Thyroid gland (tissue), 4 donors: ENCODE data around the gene PRMT7.

Experiments used
- POLR2A ChIP-seq, 2 donors: fragments of 450-650 bp; IDR thresholded peaks; one replicate each; pipeline ENCODE4 v1.6.1; 2017; ENCODE audit warnings: antibody characterized with exemption in 2 of 2, mild to moderate bottlenecking in 2 of 2, moderate library complexity in 1 of 2
- TF ChIP-seq, protein P1 (sequence below), 6 experiments: fragments of 200-600 bp in 3 of 6; fragments of 450-650 bp in 3 of 6; sonication (generic) in 3 of 6; IDR thresholded peaks; one replicate each; pipeline ENCODE4 v1.5.1; 2016 to 2019; ENCODE audit warnings: antibody characterized with exemption in 6 of 6, mild to moderate bottlenecking in 2 of 6, inconsistent platforms in 1 of 6, moderate library complexity in 1 of 6

GRCh38 chr16:68324780-68325357 is 14.1 kb downstream of the PRMT7 start:
- TF ChIP-seq, protein P1, sequence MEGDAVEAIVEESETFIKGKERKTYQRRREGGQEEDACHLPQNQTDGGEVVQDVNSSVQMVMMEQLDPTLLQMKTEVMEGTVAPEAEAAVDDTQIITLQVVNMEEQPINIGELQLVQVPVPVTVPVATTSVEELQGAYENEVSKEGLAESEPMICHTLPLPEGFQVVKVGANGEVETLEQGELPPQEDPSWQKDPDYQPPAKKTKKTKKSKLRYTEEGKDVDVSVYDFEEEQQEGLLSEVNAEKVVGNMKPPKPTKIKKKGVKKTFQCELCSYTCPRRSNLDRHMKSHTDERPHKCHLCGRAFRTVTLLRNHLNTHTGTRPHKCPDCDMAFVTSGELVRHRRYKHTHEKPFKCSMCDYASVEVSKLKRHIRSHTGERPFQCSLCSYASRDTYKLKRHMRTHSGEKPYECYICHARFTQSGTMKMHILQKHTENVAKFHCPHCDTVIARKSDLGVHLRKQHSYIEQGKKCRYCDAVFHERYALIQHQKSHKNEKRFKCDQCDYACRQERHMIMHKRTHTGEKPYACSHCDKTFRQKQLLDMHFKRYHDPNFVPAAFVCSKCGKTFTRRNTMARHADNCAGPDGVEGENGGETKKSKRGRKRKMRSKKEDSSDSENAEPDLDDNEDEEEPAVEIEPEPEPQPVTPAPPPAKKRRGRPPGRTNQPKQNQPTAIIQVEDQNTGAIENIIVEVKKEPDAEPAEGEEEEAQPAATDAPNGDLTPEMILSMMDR (IDR thresholded peaks at IDR 0.05), result no peak
- TF ChIP-seq POLR2A (IDR thresholded peaks at IDR 0.05), result no peak
